GM18868 (cell line): ENCODE results near the gene C1QTNF5.
A peak's percentile ranks its signal among the peaks of the same experiment; 100 is the strongest.
"Not testable (repeated sequence)": the region's sequence is repeated elsewhere in the genome, so short reads cannot be mapped to it uniquely, and the experiment has no call there.

ENCODE experiments used
- ATAC-seq: cut with Tn5 transposase; IDR thresholded peaks from one replicate; pipeline ENCODE4 v1.9.1; 2021; ENCODE audit warnings: mild to moderate bottlenecking, moderate library complexity; ENCODE audit not compliant: unreplicated experiment

The C1QTNF5 gene

GRCh38 chr11:119340335-119341221 lies at the start of gene C1QTNF5:
C1QTNF5 (minus strand) TSS chr11:119340883; CDS start chr11:119340397, 486 bp downstream.
- ATAC-seq, result no peak

- no peak for ATAC-seq
These were observed 49.0 kb upstream of the C1QTNF5 start for GRCh38 chr11:119389611-119390254.

- ATAC-seq, result no peak
These were observed 47.4 kb upstream of the C1QTNF5 start for GRCh38 chr11:119388103-119388502.

- ATAC-seq, result no peak
These were observed 43.6 kb upstream of the C1QTNF5 start for GRCh38 chr11:119384332-119384731.

- ATAC-seq, result not testable (repeated sequence)
These were observed 41.8 kb upstream of the C1QTNF5 start for GRCh38 chr11:119382513-119382912.

GRCh38 chr11:119382101-119382500 lies 41.4 kb upstream of the C1QTNF5 start:
- no peak for ATAC-seq

- ATAC-seq, result peak; percentile 99
These were observed 40.7 kb upstream of the C1QTNF5 start, which contains the start of gene USP2 for GRCh38 chr11:119381181-119381988. USP2 (minus strand) TSS chr11:119381690; CDS start chr11:119373480, 8,210 bp downstream.

- no peak for ATAC-seq
These were observed 40.1 kb upstream of the C1QTNF5 start for GRCh38 chr11:119380827-119381180.

- no peak for ATAC-seq
These were observed 39.6 kb upstream of the C1QTNF5 start for GRCh38 chr11:119380160-119380826.

GRCh38 chr11:119378851-119379465 lies 38.3 kb upstream of the C1QTNF5 start:
- ATAC-seq, result no peak

- no peak for ATAC-seq
These were observed 37.4 kb upstream of the C1QTNF5 start for GRCh38 chr11:119377961-119378667.

- ATAC-seq, result no peak
These were observed 36.6 kb upstream of the C1QTNF5 start for GRCh38 chr11:119377112-119377901.

GRCh38 chr11:119376197-119376847 lies 35.6 kb upstream of the C1QTNF5 start:
- ATAC-seq, result no peak

GRCh38 chr11:119375337-119376196 lies 34.9 kb upstream of the C1QTNF5 start:
- no peak for ATAC-seq

- ATAC-seq, result no peak
These were observed 34.1 kb upstream of the C1QTNF5 start for GRCh38 chr11:119374632-119375336.

GRCh38 chr11:119373921-119374631 lies 33.4 kb upstream of the C1QTNF5 start:
- ATAC-seq, result no peak
